Keratinocyte (primary cell): ENCODE data around the gene IQCF2. TPM values are rescaled to one million over a fixed set of nuclear protein-coding genes. Genes with fewer than 3 reads are reported as not detected.

ENCODE experiments used
- DNase-seq: peaks from one replicate; pipeline ENCODE4 v3.0.0-alpha.2; 2011; ENCODE audit warnings: low read depth, missing footprints, low spot score
- FAIRE-seq: peaks from 2 replicates; lab custom pipeline; 2011; peaks lifted over from hg19 to GRCh38; lab: Jason Lieb, UNC
- H2AFZ ChIP-seq: 2 replicates; pipeline ENCODE4 v1.6.0; 2012; ENCODE audit warnings: low read length, control low read depth, inconsistent platforms; ENCODE audit not compliant: control insufficient read depth
- H3K27ac ChIP-seq: 2 replicates; pipeline ENCODE4 v1.5.1; 2011; ENCODE audit warnings: low read length; ENCODE audit not compliant: control insufficient read depth, insufficient read depth
- H3K27me3 ChIP-seq: 3 replicates; pipeline ENCODE4 v1.6.0; 2011; ENCODE audit warnings: low read length; ENCODE audit not compliant: control insufficient read depth, insufficient read depth; ENCODE audit errors: extremely low read depth
- H3K36me3 ChIP-seq, 2 experiments: 2 replicates in 1 of 2; 3 replicates in 1 of 2; pipeline ENCODE4 v1.5.1; 2011; ENCODE audit warnings: low read length in 2 of 2, mild to moderate bottlenecking in 1 of 2; ENCODE audit not compliant: control insufficient read depth in 2 of 2, insufficient read depth in 2 of 2; ENCODE audit errors: extremely low read depth in 1 of 2
- H3K4me1 ChIP-seq: 3 replicates; pipeline ENCODE4 v1.5.1; 2011; ENCODE audit warnings: low read length; ENCODE audit not compliant: control insufficient read depth, insufficient read depth; ENCODE audit errors: extremely low read depth
- H3K4me2 ChIP-seq: 3 replicates; pipeline ENCODE4 v1.6.0; 2011; ENCODE audit warnings: low read depth, low read length; ENCODE audit not compliant: control insufficient read depth, insufficient read depth; ENCODE audit errors: extremely low read depth
- H3K4me3 ChIP-seq, 3 experiments: fragments of 200-600 bp in 1 of 3; sonication (generic) in 1 of 3; 2 replicates in 2 of 3; 3 replicates in 1 of 3; pipeline ENCODE4 v1.5.1; 2011 to 2016; ENCODE audit warnings: low read length in 3 of 3, mild to moderate bottlenecking in 3 of 3, control low read depth in 2 of 3, inconsistent platforms in 1 of 3, low read depth in 1 of 3, mixed read lengths in 1 of 3, mixed run types in 1 of 3, moderate library complexity in 1 of 3; ENCODE audit not compliant: control insufficient read depth in 2 of 3, insufficient read depth in 2 of 3; ENCODE audit errors: extremely low read depth in 1 of 3
- H3K79me2 ChIP-seq: 2 replicates; pipeline ENCODE4 v1.6.0; 2012; ENCODE audit warnings: low read length; ENCODE audit not compliant: control insufficient read depth, insufficient read depth
- H3K9ac ChIP-seq: 3 replicates; pipeline ENCODE4 v1.6.0; 2011; ENCODE audit warnings: low read length; ENCODE audit not compliant: control insufficient read depth, insufficient read depth; ENCODE audit errors: extremely low read depth
- H3K9me1 ChIP-seq: 3 replicates; pipeline ENCODE4 v1.6.0; 2011; ENCODE audit warnings: low read length; ENCODE audit not compliant: control insufficient read depth, insufficient read depth; ENCODE audit errors: extremely low read depth
- H3K9me3 ChIP-seq: 2 replicates; pipeline ENCODE4 v1.5.1; 2012; ENCODE audit warnings: low read depth, low read length; ENCODE audit not compliant: control insufficient read depth
- H4K20me1 ChIP-seq: 3 replicates; pipeline ENCODE4 v1.6.0; 2011; ENCODE audit warnings: low read length; ENCODE audit not compliant: control insufficient read depth, insufficient read depth; ENCODE audit errors: extremely low read depth
- EZH2 ChIP-seq: IDR thresholded peaks from one replicate; pipeline ENCODE4 v1.6.1; 2012; ENCODE audit warnings: inconsistent platforms, mild to moderate bottlenecking, low read length, moderate library complexity
- dilution Hi-C: fragments of 300-500 bp; cut with MboI; formaldehyde crosslinking; loops from one replicate; pipeline ENCODE4 v1.7.0; 2020; ENCODE audit warnings: low sequenced_read_pairs; ENCODE audit not compliant: extremely low pct_ligation_motif_present
- polyA plus RNA-seq, 5 experiments: library from polyadenylated mRNA; depleted of rRNA in 3 of 5; stranded (reverse) in 3 of 5; stranded (forward) in 1 of 5; unstranded in 1 of 5; fragments of >200 nt; gene quantifications; 1 replicate in 1 of 5; 2 replicates in 3 of 5; 3 replicates in 1 of 5; pipeline versions ENCODE4 v1.2.1 to v1.2.3, GENCODE V29; 2011 to 2012; ENCODE audit warnings: missing spikeins in 2 of 5, low read depth in 1 of 5, low replicate concordance in 1 of 5
- TF ChIP-seq, protein P1 (sequence below), 3 experiments: IDR thresholded peaks in 1 of 3; conservative IDR thresholded peaks in 1 of 3; optimal IDR thresholded peaks in 1 of 3; 2 replicates in 2 of 3; 3 replicates in 1 of 3; pipeline versions ENCODE3 to v1.5.1; 2011; ENCODE audit warnings: low read length in 3 of 3, mild to moderate bottlenecking in 3 of 3, moderate library complexity in 2 of 3, control low read depth in 1 of 3, inconsistent platforms in 1 of 3; ENCODE audit not compliant: insufficient read depth in 2 of 3; ENCODE audit errors: extremely low read depth in 1 of 3

IQCF2 gene
- polyA plus RNA-seq, 1 donor (not counting 4 experiments of a cell fraction or from before 2014, with no cell fraction given): not detected

DNA sequence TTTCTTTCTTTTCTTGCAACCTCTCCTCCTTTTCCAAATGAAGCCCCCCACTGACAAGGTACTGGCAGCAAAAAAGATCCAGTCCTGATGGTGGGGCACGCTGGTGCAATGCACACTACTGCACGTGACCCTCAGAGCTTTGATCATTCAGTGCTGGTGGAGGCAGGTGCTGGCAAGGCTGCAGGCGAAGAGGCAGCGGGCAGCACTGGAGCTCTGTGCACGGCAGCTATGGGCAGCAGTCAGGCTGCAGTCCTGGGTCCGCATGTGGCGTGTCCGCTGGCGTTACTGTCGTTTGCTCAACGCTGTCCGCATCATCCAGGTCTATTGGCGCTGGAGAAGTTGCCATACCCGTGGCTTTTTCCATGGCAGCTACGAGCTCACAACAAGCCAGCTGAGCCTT, 42.3 kb upstream of the IQCF2 start:
- DNase-seq (no peak), FAIRE-seq (no peak)

DNA sequence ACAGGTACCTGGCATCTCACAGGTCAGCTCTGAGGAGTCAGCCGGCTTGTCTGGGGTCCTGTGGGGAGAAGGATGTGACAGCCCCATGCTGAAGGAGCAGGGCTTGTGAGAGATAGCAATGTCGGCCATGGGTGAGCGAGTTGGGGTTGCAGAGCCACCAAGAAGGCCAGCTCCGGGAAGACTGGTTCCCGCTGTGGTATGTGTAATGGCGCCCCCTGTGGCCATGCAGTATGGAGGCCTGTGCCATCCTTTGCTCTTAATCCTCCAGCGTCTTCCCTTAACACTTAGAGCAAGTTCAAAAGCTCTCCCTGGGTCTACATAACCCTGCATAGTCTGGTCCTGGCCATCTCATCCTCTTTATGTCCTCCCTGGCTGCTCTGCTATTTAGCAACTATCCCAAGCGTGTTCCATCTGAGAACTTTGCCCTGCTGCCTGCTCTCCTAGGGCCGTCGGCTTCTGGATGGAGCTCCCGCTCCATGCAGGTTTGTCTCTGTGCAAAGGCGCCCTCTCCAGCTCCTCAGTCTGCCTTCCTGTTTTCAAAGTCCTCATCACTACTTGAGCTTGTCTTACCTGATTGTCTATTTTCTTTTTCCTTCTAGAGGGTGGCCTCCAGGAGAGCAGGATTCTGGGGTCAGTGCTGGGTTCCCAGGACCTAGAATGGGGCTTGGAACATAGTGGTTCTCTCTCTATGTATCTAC, 41.6 kb upstream of the IQCF2 start:
- H3K4me1 ChIP-seq: no peaks in the 10 kb centered on the region
- H4K20me1 ChIP-seq: no peaks in the 10 kb centered on the region
- no peak overlapping the region for H3K4me2 ChIP-seq
- DNase-seq: no peak
- H2AFZ ChIP-seq: no peak overlapping the region
- H3K27ac ChIP-seq: no peak overlapping the region
- H3K36me3 ChIP-seq: no peaks in the 10 kb centered on the region
- H3K9me1 ChIP-seq: no peaks in the 10 kb centered on the region
- no peaks in the 10 kb centered on the region for H3K79me2 ChIP-seq
- no peaks in the 10 kb centered on the region for H3K9me3 ChIP-seq
- dilution Hi-C loops: no loop called here
- TF ChIP-seq EZH2: no peak
- TF ChIP-seq, protein P1, sequence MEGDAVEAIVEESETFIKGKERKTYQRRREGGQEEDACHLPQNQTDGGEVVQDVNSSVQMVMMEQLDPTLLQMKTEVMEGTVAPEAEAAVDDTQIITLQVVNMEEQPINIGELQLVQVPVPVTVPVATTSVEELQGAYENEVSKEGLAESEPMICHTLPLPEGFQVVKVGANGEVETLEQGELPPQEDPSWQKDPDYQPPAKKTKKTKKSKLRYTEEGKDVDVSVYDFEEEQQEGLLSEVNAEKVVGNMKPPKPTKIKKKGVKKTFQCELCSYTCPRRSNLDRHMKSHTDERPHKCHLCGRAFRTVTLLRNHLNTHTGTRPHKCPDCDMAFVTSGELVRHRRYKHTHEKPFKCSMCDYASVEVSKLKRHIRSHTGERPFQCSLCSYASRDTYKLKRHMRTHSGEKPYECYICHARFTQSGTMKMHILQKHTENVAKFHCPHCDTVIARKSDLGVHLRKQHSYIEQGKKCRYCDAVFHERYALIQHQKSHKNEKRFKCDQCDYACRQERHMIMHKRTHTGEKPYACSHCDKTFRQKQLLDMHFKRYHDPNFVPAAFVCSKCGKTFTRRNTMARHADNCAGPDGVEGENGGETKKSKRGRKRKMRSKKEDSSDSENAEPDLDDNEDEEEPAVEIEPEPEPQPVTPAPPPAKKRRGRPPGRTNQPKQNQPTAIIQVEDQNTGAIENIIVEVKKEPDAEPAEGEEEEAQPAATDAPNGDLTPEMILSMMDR (optimal IDR thresholded peaks at IDR 0.05 in 1 of 3, IDR thresholded peaks at IDR 0.05 in 1 of 3, conservative IDR thresholded peaks at IDR 0.05 in 1 of 3; ENCODE audit: extremely low read depth in 1 of 3, insufficient read depth in 2 of 3, low read length in 3 of 3): peak; percentile 48 to 54 (median 51)
- FAIRE-seq: no peak
- peaks cover 5% of the 10 kb centered on the region for H3K27me3 ChIP-seq
- no peak overlapping the region for H3K4me3 ChIP-seq
- H3K9ac ChIP-seq: no peak overlapping the region

More for the DNA sequence above, 42.3 kb upstream of the IQCF2 start:
- Histone ChIP-seq H3K4me3 (no peak overlapping the region), H3K27ac (no peak overlapping the region), H3K4me1 (no peaks in the 10 kb centered on the region), H3K9me3 (no peaks in the 10 kb centered on the region), H3K36me3 (no peaks in the 10 kb centered on the region), H3K9ac (no peak overlapping the region), H3K4me2 (no peak overlapping the region), H3K9me1 (no peaks in the 10 kb centered on the region), H2AFZ (no peak overlapping the region), H3K79me2 (no peaks in the 10 kb centered on the region), H4K20me1 (no peaks in the 10 kb centered on the region), H3K27me3 (peaks cover 5% of the 10 kb centered on the region)
- TF ChIP-seq EZH2: no peak
- TF ChIP-seq, protein P1 (optimal IDR thresholded peaks at IDR 0.05 in 1 of 3, IDR thresholded peaks at IDR 0.05 in 1 of 3, conservative IDR thresholded peaks at IDR 0.05 in 1 of 3; ENCODE audit: extremely low read depth in 1 of 3, insufficient read depth in 2 of 3, low read length in 3 of 3): no peak
- dilution Hi-C loops: no loop called here
